Neutrophil (primary cell): ENCODE data around the gene ZNF32.

Experiments used
- H3K27ac ChIP-seq: fragments of 200-600 bp; sonication (generic); 2 replicates; pipeline ENCODE4 v1.5.1; 2016; ENCODE audit warnings: mild to moderate bottlenecking, moderate library complexity
- H3K27me3 ChIP-seq: fragments of 200-600 bp; sonication (generic); 2 replicates; pipeline ENCODE4 v1.6.0; 2016; ENCODE audit warnings: mild to moderate bottlenecking
- H3K36me3 ChIP-seq: fragments of 200-600 bp; sonication (generic); 2 replicates; pipeline ENCODE4 v1.5.1; 2017
- H3K4me1 ChIP-seq, 2 experiments: fragments of 200-600 bp in 1 of 2; sonication (generic) in 1 of 2; 1 replicate in 1 of 2; 2 replicates in 1 of 2; pipeline versions ENCODE4 v1.5.1 to v1.6.1; 2013 to 2016; ENCODE audit warnings: low read depth in 1 of 2, low read length in 1 of 2, mild to moderate bottlenecking in 1 of 2, moderate library complexity in 1 of 2; ENCODE audit not compliant: control insufficient read depth in 1 of 2, insufficient read depth in 1 of 2
- H3K4me3 ChIP-seq, 2 experiments: fragments of 200-600 bp in 1 of 2; sonication (generic) in 1 of 2; 1 replicate in 1 of 2; 2 replicates in 1 of 2; pipeline ENCODE4 v1.5.1; 2013 to 2016; ENCODE audit warnings: low read depth in 1 of 2, low read length in 1 of 2, mild to moderate bottlenecking in 1 of 2, moderate library complexity in 1 of 2
- H3K9me3 ChIP-seq: fragments of 200-600 bp; sonication (generic); 2 replicates; pipeline ENCODE4 v1.5.1; 2016
- TF ChIP-seq, protein P1 (sequence below): fragments of 200-600 bp; sonication (generic); IDR thresholded peaks from 2 replicates; pipeline ENCODE4 v1.5.1; 2016; ENCODE audit warnings: antibody characterized with exemption

ZNF32 gene

DNA sequence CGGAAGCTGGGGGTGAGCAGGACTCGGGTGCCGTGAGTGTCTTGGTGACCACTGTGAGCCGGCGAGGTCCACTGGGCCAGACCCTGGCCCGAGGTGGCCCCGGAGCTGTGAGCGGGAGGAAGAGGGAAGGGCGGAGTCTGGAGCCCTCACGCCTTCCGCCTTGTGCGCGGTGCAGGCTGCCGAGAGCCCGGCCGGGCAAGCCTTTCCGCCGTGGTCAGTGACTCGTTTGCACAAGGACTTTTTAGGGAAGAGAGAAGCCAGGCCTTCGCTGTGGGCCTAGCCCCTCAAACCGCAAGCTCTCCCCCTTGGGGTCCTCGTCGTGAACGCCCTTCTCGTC is 40.9 kb upstream of the ZNF32 start:
- H3K9me3 ChIP-seq = no peaks in the 10 kb centered on the region
- peaks cover 14 to 15% of the 10 kb centered on the region in 2 experiments for H3K4me1 ChIP-seq
- H3K27ac ChIP-seq = no peak overlapping the region
- H3K27me3 ChIP-seq = peaks cover 61% of the 10 kb centered on the region
- H3K36me3 ChIP-seq = no peaks in the 10 kb centered on the region
- TF ChIP-seq, protein P1, sequence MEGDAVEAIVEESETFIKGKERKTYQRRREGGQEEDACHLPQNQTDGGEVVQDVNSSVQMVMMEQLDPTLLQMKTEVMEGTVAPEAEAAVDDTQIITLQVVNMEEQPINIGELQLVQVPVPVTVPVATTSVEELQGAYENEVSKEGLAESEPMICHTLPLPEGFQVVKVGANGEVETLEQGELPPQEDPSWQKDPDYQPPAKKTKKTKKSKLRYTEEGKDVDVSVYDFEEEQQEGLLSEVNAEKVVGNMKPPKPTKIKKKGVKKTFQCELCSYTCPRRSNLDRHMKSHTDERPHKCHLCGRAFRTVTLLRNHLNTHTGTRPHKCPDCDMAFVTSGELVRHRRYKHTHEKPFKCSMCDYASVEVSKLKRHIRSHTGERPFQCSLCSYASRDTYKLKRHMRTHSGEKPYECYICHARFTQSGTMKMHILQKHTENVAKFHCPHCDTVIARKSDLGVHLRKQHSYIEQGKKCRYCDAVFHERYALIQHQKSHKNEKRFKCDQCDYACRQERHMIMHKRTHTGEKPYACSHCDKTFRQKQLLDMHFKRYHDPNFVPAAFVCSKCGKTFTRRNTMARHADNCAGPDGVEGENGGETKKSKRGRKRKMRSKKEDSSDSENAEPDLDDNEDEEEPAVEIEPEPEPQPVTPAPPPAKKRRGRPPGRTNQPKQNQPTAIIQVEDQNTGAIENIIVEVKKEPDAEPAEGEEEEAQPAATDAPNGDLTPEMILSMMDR = no peak
- H3K4me3 ChIP-seq = peak overlapping the region; percentile 54 to 61

DNA sequence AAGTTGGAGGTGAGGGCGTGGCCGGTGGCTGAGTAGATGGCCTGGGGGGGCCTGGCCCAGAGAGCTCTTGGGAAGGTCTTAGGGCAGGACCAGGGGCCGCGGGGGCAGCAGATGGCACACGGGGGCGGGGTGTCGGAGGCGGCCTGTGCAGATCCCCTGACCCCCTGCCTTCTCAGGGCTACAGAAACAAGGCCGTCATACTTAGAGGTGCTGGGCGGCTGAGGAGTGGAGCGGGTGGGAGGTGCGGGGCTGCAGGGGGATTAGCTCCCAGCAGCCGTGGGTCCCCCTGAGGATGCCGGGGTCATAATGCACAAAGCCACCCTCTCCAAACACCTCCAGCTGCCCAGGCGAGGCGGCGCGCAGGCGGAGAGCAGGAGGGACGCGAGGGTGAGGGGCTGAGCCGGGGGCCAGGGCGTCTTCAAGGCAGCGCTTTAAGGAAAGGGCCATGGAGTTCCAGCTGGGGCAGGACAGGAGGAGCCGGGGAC is 40.4 kb upstream of the ZNF32 start:
- TF ChIP-seq, protein P1 = no peak
- H3K27me3 ChIP-seq = peaks cover 61% of the 10 kb centered on the region
- no peak overlapping the region for H3K27ac ChIP-seq
- H3K4me3 ChIP-seq = peak overlapping the region; percentile 54 to 61
- no peaks in the 10 kb centered on the region for H3K9me3 ChIP-seq
- no peaks in the 10 kb centered on the region for H3K36me3 ChIP-seq
- peaks cover 14 to 15% of the 10 kb centered on the region in 2 experiments for H3K4me1 ChIP-seq

GRCh38 chr10:43688348-43688892 is 39.7 kb upstream of the ZNF32 start:
- H3K36me3 ChIP-seq = no peaks in the 10 kb centered on the region
- H3K4me3 ChIP-seq = no peak overlapping the region
- no peak overlapping the region for H3K27ac ChIP-seq
- TF ChIP-seq, protein P1 = no peak
- H3K4me1 ChIP-seq = peaks cover 14 to 15% of the 10 kb centered on the region in 2 experiments
- peaks cover 64% of the 10 kb centered on the region for H3K27me3 ChIP-seq
- H3K9me3 ChIP-seq = no peaks in the 10 kb centered on the region

DNA sequence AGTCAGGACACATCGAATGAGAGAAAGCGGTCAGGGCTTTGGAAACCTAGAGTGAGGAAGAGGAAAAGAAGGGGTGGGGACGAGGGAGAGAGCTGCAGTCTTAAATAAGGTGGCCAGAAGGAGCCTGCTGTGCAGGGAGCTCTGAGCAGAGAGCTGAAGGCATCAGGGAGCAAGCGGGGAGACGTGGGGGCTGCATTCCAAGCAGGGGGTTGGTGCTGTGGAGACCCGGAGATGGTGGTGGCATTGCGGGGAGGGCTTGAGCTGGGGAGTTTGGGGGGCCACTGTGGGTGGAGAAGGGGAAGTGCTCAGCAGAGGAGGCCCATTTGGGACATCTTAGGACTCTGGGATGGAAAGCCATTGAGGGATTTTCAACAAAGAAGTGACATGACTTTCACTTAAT is 38.7 kb upstream of the ZNF32 start:
- TF ChIP-seq, protein P1 = no peak
- Histone ChIP-seq H3K9me3 (no peaks in the 10 kb centered on the region), H3K4me3 (no peak overlapping the region), H3K4me1 (peaks cover 14 to 15% of the 10 kb centered on the region in 2 experiments), H3K36me3 (no peaks in the 10 kb centered on the region), H3K27ac (no peak overlapping the region), H3K27me3 (peaks cover 63% of the 10 kb centered on the region)

DNA sequence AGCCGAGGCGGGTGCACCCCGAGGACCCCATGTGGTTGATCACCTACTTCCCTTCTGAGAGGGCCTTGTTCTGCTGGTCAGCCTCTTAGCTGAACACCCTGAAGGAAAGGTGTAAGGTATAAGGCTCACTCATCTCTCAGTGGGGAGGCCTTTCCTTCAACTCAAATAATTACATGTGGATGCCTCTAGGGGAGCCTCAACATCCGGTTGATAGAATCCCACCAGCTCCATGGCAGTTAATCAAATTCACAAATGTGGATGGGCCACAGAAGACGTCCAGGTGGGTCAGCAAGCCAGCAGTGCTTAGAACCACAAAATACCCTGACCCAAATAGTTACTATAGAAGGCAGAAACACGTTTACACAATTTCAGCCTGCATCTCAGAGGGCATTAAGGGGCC is 37.7 kb upstream of the ZNF32 start:
- no peaks in the 10 kb centered on the region for H3K9me3 ChIP-seq
- H3K27ac ChIP-seq = no peak overlapping the region
- H3K36me3 ChIP-seq = no peaks in the 10 kb centered on the region
- H3K27me3 ChIP-seq = peaks cover 61% of the 10 kb centered on the region
- TF ChIP-seq, protein P1 = no peak
- no peak overlapping the region for H3K4me3 ChIP-seq
- H3K4me1 ChIP-seq = peaks cover 14 to 15% of the 10 kb centered on the region in 2 experiments
